Colon (tissue), 2 donors: Measurements from ENCODE around the gene CHRNB2.

ENCODE experiments used
- FAIRE-seq: peaks from 2 replicates; lab custom pipeline; 2012; peaks lifted over from hg19 to GRCh38; lab: Jason Lieb, UNC
- donor health status: control.
- donor health status: control.

Gene CHRNB2

GRCh38 chr1:154553056-154554030, 14.2 kb upstream of the CHRNB2 start:
- FAIRE-seq = no peak

DNA sequence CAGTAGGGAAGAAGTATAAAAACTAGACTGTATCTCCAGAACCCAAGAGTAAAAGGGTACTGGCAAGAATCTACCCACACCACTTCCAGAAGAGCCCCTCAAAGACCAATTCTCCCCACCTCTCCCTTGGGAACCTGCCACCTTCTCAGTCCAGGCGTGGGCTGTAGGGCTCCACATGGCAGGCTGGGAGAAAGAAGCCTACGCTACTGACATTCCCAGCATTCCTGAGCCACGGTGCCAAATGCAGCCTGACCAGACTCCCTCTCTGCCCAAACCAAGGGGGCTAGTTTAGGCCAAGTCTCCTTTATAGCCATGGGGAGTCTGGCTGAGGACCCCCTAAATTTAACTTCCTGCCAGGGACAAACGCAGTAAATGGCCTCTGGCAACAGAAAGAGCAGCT, 11.2 kb upstream of the CHRNB2 start:
- no peak for FAIRE-seq

DNA sequence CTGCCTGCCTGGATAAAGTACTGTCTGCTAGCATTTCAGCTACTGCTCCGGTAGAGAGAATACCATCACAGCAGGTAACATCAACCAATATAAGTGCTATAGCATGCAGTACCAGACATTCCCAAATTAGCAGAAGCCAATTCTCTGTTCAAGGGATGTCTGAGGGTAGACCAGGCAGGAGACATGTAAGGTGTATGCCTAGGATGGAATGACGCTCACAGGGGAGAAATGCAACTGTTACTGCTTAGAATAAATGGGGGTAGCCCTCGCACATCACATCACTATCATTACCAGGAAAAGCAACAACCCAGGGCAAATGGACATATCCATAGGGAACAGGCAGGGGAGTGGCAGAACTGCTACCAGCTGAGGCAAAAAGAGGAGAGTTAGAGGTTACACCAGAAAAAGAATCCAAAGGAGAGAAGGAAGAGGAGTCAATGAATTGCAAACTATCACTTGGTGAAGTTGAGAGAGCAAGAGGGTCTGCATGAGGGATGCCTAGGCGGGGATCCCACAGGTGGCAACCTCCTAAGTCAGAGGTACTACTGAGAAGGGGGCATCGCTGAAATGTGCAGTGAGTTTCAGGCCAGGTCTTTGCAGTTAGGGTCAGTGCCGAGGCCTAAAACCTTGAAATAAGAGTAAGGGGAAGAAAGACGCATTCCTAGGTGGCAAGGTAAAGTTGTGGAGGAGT, 10.2 kb upstream of the CHRNB2 start:
- no peak for FAIRE-seq

- FAIRE-seq = no peak
Measured at GRCh38 chr1:154557939-154558719, 9.4 kb upstream of the CHRNB2 start, which contains the start of gene UBE2Q1. Gene UBE2Q1, minus strand, starts transcription at chr1:154558662. Its CDS starts 109 bp downstream, at chr1:154558553.

DNA sequence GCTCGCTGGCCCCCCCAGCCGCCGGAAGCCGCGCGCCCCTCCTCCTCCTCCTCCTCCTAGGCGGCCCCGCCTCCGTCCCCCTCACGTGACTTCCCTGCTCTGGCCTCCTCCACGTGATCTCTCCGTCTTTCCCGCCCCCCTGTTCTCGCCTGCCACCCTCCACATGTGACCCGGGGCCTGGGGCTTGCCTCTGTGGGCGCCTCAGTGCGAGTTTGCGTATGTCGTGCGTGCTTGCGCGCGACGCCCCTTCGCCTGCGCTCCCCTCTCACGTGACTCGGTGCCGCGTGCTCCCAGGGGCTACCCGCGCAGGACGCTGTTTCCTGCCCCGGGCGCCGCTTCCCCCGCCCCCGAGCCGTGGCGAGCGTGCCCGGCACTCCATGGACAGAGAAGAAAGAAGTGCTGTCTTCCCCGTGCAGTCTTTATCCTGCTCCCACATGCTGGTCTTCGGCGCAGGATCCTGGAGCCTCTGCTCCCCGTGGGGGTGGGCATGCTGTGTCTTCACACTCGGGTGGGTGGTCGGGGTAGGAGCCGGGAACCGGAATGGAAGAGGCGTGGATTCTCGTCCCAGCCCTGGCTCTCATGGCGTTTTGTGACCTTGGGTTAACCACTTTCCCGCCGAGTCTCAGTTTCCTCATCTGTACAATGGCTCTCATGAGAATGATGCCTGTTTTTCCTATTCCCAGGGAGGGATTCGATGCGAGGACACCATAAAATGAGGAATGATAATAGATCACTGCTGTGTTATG, 8.7 kb upstream of the CHRNB2 start:
- FAIRE-seq = no peak

GRCh38 chr1:154559466-154560044, 8.0 kb upstream of the CHRNB2 start:
- FAIRE-seq = no peak

GRCh38 chr1:154565876-154566275, 1.7 kb upstream of the CHRNB2 start:
- FAIRE-seq = no peak

DNA sequence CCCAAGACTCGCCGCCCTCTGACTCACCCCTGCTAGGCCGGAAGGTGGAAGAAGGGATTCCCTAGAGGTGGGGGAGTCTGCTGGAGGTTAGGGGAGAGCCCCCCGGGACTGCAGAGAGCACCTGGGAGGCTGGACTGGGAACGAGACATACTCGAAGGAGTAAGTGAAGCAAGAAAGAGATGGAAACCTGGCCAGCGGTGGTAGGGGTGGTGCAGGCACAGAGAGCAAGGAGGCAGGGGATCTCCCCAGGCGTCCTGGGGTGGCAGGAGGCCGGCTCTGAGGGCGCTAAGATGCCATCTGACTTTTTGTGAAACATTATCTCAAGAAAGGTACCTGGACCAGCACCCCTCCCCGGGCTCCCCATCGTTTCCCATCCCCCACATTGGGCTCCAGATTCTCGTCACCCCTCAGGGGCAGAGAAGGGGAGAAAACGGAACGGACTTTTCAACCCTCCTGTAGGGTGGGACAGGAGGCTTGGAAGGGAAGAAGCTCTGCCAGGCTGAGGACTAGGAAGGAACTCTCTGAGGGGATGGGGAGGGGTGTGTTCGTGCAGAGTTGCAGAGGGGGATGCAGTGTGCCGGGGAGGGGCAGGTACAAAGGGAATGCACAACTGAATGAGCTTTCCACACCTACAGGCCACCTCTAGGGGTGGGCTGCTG, 708 bp downstream of the CHRNB2 start:
- FAIRE-seq = no peak

GRCh38 chr1:154571244-154571963, 3.8 kb downstream of the CHRNB2 start:
- no peak for FAIRE-seq

DNA sequence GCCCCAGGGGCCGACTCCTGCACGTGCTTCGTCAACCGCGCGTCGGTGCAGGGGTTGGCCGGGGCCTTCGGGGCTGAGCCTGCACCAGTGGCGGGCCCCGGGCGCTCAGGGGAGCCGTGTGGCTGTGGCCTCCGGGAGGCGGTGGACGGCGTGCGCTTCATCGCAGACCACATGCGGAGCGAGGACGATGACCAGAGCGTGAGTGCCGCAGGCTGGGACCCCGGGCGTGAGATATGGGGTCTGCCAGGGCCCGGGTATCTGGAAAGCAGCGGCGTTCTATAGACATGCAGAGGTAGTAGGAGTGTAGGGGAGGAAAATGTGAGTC, 4.3 kb downstream of the CHRNB2 start:
- no peak for FAIRE-seq

GRCh38 chr1:154572468-154573167, 5.0 kb downstream of the CHRNB2 start:
- no peak for FAIRE-seq

GRCh38 chr1:154573168-154573510, 5.6 kb downstream of the CHRNB2 start:
- no peak for FAIRE-seq

DNA sequence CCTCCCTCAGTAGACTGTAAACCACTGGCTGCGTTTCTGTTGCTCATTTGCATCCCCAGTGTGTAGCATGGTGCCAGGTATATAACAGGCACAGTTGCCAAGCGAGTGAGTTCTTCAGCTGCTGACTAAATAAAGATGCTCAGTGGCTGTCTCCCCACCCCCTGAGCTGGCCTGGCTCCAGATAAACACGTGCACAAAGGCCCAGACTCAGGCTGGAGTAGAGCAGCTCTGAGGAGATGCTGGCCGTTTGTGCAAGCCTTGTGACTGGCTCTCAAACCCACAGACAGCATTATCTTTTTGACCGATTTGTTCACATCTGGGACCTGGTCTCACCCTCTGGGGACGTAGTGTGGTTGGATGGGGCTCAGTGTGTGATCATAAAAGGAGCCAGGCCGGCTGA, 7.1 kb downstream of the CHRNB2 start:
- FAIRE-seq = no peak

- no peak for FAIRE-seq
Measured at GRCh38 chr1:154575147-154575927, 7.8 kb downstream of the CHRNB2 start.

DNA sequence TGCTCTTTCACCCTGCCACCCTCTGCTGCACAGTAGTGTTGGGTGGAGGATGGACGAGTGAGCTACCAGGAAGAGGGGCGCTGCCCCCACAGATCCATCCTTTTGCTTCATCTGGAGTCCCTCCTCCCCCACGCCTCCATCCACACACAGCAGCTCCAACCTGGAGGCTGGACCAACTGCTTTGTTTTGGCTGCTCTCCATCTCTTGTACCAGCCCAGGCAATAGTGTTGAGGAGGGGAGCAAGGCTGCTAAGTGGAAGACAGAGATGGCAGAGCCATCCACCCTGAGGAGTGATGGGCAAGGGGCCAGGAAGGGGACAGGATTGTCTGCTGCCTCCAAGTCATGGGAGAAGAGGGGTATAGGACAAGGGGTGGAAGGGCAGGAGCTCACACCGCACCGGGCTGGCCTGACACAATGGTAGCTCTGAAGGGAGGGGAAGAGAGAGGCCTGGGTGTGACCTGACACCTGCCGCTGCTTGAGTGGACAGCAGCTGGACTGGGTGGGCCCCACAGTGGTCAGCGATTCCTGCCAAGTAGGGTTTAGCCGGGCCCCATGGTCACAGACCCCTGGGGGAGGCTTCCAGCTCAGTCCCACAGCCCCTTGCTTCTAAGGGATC, 8.5 kb downstream of the CHRNB2 start:
- no peak for FAIRE-seq

GRCh38 chr1:154577346-154578057, 9.9 kb downstream of the CHRNB2 start:
- no peak for FAIRE-seq

DNA sequence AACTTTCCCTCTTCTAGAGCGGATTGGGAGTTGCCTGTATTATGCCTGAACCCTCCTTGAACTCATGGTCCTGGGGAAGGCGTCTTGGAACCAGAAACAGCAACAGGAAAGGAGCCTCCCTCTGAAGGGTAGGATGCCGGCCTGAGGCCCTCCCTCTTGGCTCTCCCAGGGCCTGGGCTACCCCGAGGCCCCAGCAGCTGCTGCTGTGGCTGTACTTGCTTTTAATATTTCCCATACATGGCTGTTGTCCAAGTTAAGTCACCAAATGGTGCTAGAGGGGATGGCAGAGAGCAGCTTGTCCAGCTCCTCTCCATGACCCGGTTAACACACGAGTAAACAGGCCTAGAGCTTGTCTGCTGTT, 10.5 kb downstream of the CHRNB2 start:
- no peak for FAIRE-seq

GRCh38 chr1:154579374-154579773, 11.8 kb downstream of the CHRNB2 start:
- FAIRE-seq = no peak
